K562 (cell line): ENCODE data around the gene PLEKHH3. TPM values are rescaled to one million over a fixed set of nuclear protein-coding genes. Genes with fewer than 3 reads are reported as not detected.
A peak's percentile ranks its signal among the peaks of the same experiment; 100 is the strongest.

Experiments used
- BHLHE40 ChIP-seq: IDR thresholded peaks from 2 replicates; pipeline ENCODE4 v1.6.1; 2011; ENCODE audit warnings: low read length, improper control_type of control experiment
- CBX3 ChIP-seq, 2 experiments: IDR thresholded peaks; 1 replicate in 1 of 2; 2 replicates in 1 of 2; pipeline ENCODE4 v1.6.1; 2012; ENCODE audit warnings: inconsistent platforms in 2 of 2, low read length in 2 of 2, borderline replicate concordance in 1 of 2, control low read depth in 1 of 2
- CBX5 ChIP-seq: IDR thresholded peaks from 2 replicates; pipeline ENCODE4 v1.6.1; 2014; ENCODE audit warnings: low read depth, borderline replicate concordance
- CGGBP1 ChIP-seq: fragments of 250-450 bp; sonication (Bioruptor Pico); IDR thresholded peaks from 2 replicates; pipeline ENCODE4 v1.9.0; 2021; ENCODE audit warnings: mild to moderate bottlenecking
- DEAF1 ChIP-seq: fragments of 450-650 bp; formaldehyde crosslinking; IDR thresholded peaks from 2 replicates; pipeline ENCODE4 v1.4.0; 2020; ENCODE audit warnings: mild to moderate bottlenecking, moderate library complexity
- E2F5 ChIP-seq: sonication (generic); formaldehyde crosslinking; IDR thresholded peaks from 2 replicates; pipeline ENCODE4 v1.8.0; 2022; ENCODE audit warnings: mild to moderate bottlenecking, missing genetic modification reagents
- ETV6 ChIP-seq, 3 experiments: fragments of 150-350 bp in 1 of 3; sonication (generic) in 1 of 3; formaldehyde crosslinking in 1 of 3; IDR thresholded peaks; 2 replicates each; pipeline versions ENCODE4 v1.6.1 to v1.8.0; 2014 to 2022; ENCODE audit warnings: borderline replicate concordance in 2 of 3, low read depth in 2 of 3, antibody characterized with exemption in 1 of 3, low read length in 1 of 3, mild to moderate bottlenecking in 1 of 3, missing genetic modification reagents in 1 of 3
- FOXO4 ChIP-seq: fragments of 450-650 bp; formaldehyde crosslinking; IDR thresholded peaks from 2 replicates; pipeline ENCODE4 v1.4.0; 2020; ENCODE audit warnings: mild to moderate bottlenecking, moderate library complexity
- MTA1 ChIP-seq: fragments of 450-650 bp; IDR thresholded peaks from 2 replicates; pipeline ENCODE4 v1.6.1; 2017; ENCODE audit warnings: borderline replicate concordance
- RAD21 ChIP-seq, 2 experiments: fragments of 250-450 bp in 1 of 2; fragments of 450-650 bp in 1 of 2; sonication (Bioruptor Pico) in 1 of 2; formaldehyde crosslinking in 1 of 2; IDR thresholded peaks in 1 of 2; conservative IDR thresholded peaks in 1 of 2; 2 replicates each; pipeline versions ENCODE4 v1.4.0 to v1.8.0; 2020 to 2022; ENCODE audit warnings: mild to moderate bottlenecking in 2 of 2, moderate library complexity in 1 of 2
- STAT5B ChIP-seq: fragments of 250-450 bp; sonication (Bioruptor Pico); IDR thresholded peaks from 2 replicates; pipeline ENCODE4 v1.8.0; 2021; ENCODE audit warnings: mild to moderate bottlenecking, inconsistent platforms
- STAT6 ChIP-seq: sonication (generic); formaldehyde crosslinking; IDR thresholded peaks from 2 replicates; pipeline ENCODE4 v1.8.1; 2023; ENCODE audit warnings: mild to moderate bottlenecking, missing genetic modification reagents
- TCF7L2 ChIP-seq: fragments of 150-350 bp; IDR thresholded peaks from 2 replicates; pipeline ENCODE4 v1.6.1; 2016; ENCODE audit warnings: low read depth, mild to moderate bottlenecking, low read length, moderate library complexity
- VEZF1 ChIP-seq: fragments of 200-800 bp; sonication (Bioruptor generic); IDR thresholded peaks from 2 replicates; pipeline ENCODE4 v1.6.1; 2017; ENCODE audit warnings: missing genetic modification characterization, missing compliant biosample characterization
- ZNF12 ChIP-seq: sonication (generic); formaldehyde crosslinking; IDR thresholded peaks from 2 replicates; pipeline ENCODE4 v1.4.0; 2020; ENCODE audit warnings: mild to moderate bottlenecking, missing genetic modification reagents
- ZNF41 ChIP-seq: fragments of 250-450 bp; sonication (Bioruptor Pico); conservative IDR thresholded peaks from 2 replicates; pipeline ENCODE4 v1.4.0; 2020; ENCODE audit warnings: mild to moderate bottlenecking
- ZSCAN32 ChIP-seq: fragments of 450-650 bp; formaldehyde crosslinking; IDR thresholded peaks from 2 replicates; pipeline ENCODE4 v1.4.0; 2020; ENCODE audit warnings: mild to moderate bottlenecking, moderate library complexity
- polyA plus RNA-seq, 8 experiments: library from polyadenylated mRNA; depleted of rRNA in 4 of 8; stranded (reverse) in 5 of 8; unstranded in 3 of 8; fragments of >200 nt; fragmentation: Nextera tagmentation in 2 of 8; fragmentation: Illumina TruSeq in 1 of 8; extraction: Ambion mirVana in 2 of 8; extraction: Trizol in 1 of 8; gene quantifications; 2 replicates each; pipeline versions ENCODE4 v1.2.1 to v1.2.3, GENCODE V29; 2011 to 2014; ENCODE audit warnings: inconsistent platforms in 1 of 8, missing spikeins in 1 of 8
- total RNA-seq, 7 experiments: library from RNA; depleted of rRNA in 6 of 7; stranded (reverse); fragments of >200 nt in 6 of 7; fragmentation: Illumina TruSeq in 2 of 7; extraction: Trizol in 2 of 7; gene quantifications; 2 replicates each; pipeline versions ENCODE4 v1.2.1 to v1.2.3, GENCODE V29; 2011 to 2021; ENCODE audit warnings: low replicate concordance in 1 of 7

PLEKHH3 gene
- total and polyA plus RNA-seq, 9 of the 15 experiments (the other 6 are each of a cell fraction or from before 2014, with no cell fraction given), result 0.58 to 34.5 (median 5.0) TPM

GRCh38 chr17:42698736-42699414, 22.1 kb upstream of the PLEKHH3 start (continued):
- TF ChIP-seq FOXO4 (CRISPR knock-in tag) (no peak), CBX3 (IDR thresholded peaks at IDR 0.05; ENCODE audit: borderline replicate concordance in 1 of 2, low read length in 2 of 2) (peak in 1 of 2 experiments; percentile 91; a peak in 1 of 3 replicates), MTA1 (peak; percentile 96), VEZF1 (CRISPR knock-in tag) (peak; percentile 100), STAT5B (no peak), RAD21 (CRISPR knock-in tag; conservative IDR thresholded peaks at IDR 0.05 in 1 of 2, IDR thresholded peaks at IDR 0.05 in 1 of 2) (peak in 1 of 2 experiments; percentile 52; a peak in 2 of 4 replicates), BHLHE40 (peak; percentile 83), STAT6 (CRISPR knock-in tag) (0 out of 2 replicates have a peak, but pooled peaks have one; percentile 87), ETV6 (IDR thresholded peaks at IDR 0.05; ENCODE audit: borderline replicate concordance in 1 of 2, low read depth in 2 of 2, low read length in 1 of 2) (peak in 1 of 2 experiments; percentile 88; a peak in 1 of 4 replicates), ETV6 (CRISPR knock-in tag; IDR thresholded peaks at IDR 0.05; ENCODE audit: borderline replicate concordance) (no peak), ZNF12 (no peak), CGGBP1 (peak; percentile 82; the same call in 1 of the 2 replicates), CBX5 (peak; percentile 76; the same call in 1 of the 2 replicates), ZNF41 (CRISPR knock-in tag) (peak; percentile 70; the same call in 1 of the 2 replicates), TCF7L2 (no peak; the same call in 1 of the 2 replicates), ZSCAN32 (CRISPR knock-in tag) (no peak), E2F5 (no peak), DEAF1 (CRISPR knock-in tag) (peak; percentile 49; the same call in 1 of the 2 replicates)
